ENCODE data around the gene FNDC3A.
A peak's percentile ranks its signal among the peaks of the same experiment; 100 is the strongest.

FNDC3A gene

GRCh38 chr13:49098198-49098597, 122.5 kb downstream of the FNDC3A start:
- DNase-seq (ENCODE audit: extremely low read depth, insufficient read length), result no peak
- Histone ChIP-seq H3K27me3 (replicated peaks; ENCODE audit: control insufficient read depth, insufficient read depth, low read length) (no peaks in the 10 kb centered on the region), H3K36me3 (ENCODE audit: control insufficient read depth, insufficient read depth, low read length) (no peaks in the 10 kb centered on the region), H3K4me3 (replicated peaks; ENCODE audit: low read depth, low read length) (no peak overlapping the region)
- TF ChIP-seq CTCF (IDR thresholded peaks at IDR 0.05; ENCODE audit: insufficient read depth, low read length, poor library complexity, severe bottlenecking), result no peak

DNA sequence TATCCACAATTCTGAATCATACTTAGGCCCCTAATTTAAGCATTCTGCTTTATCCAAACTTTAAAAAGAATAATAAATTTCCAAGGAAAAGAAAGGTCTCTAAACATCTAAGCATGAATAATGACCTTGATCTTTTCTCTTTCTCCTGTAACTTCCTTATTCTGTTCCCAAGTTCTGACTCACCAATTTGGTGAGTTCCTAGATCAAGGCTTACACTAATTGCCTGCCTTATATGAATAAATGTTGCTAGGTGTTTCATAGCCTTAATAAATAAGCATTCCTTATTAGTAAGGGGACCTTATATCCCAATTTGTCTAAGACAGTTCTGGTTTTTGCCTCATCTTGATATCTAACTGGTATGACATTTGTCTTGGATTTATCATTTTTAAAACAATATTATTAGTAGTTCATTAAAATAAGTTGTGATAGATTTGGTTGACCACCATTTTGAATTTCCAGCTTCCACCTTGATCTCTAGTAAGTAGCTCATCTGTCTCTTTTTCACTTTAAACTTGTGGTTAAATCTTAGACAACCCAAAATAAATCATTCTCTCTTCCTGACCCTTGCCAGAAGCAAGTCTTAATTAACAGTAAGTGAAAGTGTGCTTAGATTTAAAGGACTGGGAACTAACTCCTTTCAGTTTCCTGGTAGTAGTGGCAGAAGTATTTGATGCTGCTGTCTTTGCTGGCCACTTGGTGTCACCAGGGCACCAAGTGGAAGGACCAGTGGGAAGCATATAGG, 123.2 kb downstream of the FNDC3A start:
- peak; percentile 39 for TF ChIP-seq CTCF (IDR thresholded peaks at IDR 0.05; ENCODE audit: insufficient read depth, low read length, poor library complexity, severe bottlenecking)
- DNase-seq (ENCODE audit: extremely low read depth, insufficient read length), result peak; percentile 28
- no peak overlapping the region for H3K4me3 ChIP-seq (replicated peaks; ENCODE audit: low read depth, low read length)
- H3K27me3 ChIP-seq (replicated peaks; ENCODE audit: control insufficient read depth, insufficient read depth, low read length), result no peaks in the 10 kb centered on the region
- no peaks in the 10 kb centered on the region for H3K36me3 ChIP-seq (ENCODE audit: control insufficient read depth, insufficient read depth, low read length)

- Histone ChIP-seq H3K27me3 (replicated peaks; ENCODE audit: control insufficient read depth, insufficient read depth, low read length) (no peaks in the 10 kb centered on the region), H3K36me3 (ENCODE audit: control insufficient read depth, insufficient read depth, low read length) (no peaks in the 10 kb centered on the region), H3K4me3 (replicated peaks; ENCODE audit: low read depth, low read length) (no peak overlapping the region)
- TF ChIP-seq CTCF (IDR thresholded peaks at IDR 0.05; ENCODE audit: insufficient read depth, low read length, poor library complexity, severe bottlenecking), result no peak
- DNase-seq (ENCODE audit: extremely low read depth, insufficient read length), result no peak
Observed at GRCh38 chr13:49099513-49099877, 123.8 kb downstream of the FNDC3A start.

DNA sequence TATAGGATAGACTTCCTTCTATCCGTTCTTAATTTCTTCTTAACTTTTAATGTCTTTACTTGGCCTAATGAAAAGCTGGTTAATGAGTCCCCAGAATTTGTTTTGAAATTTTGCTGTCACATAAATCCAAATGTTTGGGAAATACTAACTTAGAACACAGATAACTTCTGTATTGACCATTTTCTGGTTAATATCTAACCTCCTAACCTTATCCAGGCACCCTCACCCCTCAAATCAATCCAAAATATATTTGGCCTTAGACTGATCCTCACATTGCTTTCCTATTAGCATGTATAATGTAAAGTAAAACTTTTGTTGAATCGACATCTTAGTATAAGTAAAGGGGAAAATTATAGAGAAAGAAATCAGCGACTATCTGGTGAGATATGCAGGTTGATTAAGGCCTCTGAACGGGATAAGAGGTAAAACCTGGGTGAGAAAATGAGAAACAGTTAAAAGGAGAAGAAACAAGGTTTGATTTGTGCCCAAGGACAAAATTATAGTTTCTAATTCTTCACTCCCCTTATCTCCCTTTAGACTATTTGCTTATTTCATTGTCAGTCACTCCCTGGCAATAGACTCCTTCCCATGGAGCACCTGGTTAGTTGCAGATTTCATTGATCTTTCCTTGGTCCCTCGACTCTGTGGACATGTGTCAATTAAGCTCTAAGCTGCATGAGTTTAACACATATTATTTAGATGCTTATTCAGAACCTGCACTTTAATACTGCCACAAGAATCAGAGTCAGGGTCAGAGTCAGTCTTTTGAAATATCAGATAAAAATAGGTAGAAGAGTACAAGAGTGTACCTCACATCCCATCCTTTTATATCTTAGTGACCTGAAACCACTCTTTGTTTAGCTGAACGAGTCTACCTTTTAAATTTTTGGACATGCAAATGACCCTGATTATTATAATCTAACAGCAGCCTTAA, 125.2 kb downstream of the FNDC3A start:
- Histone ChIP-seq H3K36me3 (ENCODE audit: control insufficient read depth, insufficient read depth, low read length) (no peaks in the 10 kb centered on the region), H3K4me3 (replicated peaks; ENCODE audit: low read depth, low read length) (no peak overlapping the region), H3K27me3 (replicated peaks; ENCODE audit: control insufficient read depth, insufficient read depth, low read length) (no peaks in the 10 kb centered on the region)
- TF ChIP-seq CTCF (IDR thresholded peaks at IDR 0.05; ENCODE audit: insufficient read depth, low read length, poor library complexity, severe bottlenecking), result no peak
- no peak for DNase-seq (ENCODE audit: extremely low read depth, insufficient read length)

DNA sequence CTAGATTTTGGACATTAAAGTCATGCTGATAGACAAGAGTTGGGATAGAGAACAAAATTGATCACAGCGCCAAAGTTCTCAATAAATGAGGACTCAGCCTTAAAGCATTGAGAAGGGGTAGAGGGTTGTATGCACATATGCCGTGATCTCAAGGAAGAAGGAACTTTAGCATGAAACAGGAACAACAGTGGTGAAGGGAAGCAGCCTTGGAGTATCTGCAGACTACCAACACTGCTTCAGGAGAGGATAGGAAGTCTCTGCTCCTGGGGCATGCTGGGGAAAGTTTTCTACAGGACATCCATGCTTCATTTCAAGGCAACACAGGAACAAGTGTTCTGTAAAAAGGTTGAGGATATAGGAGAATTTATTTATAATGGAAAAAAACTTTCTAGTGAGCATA, 132.5 kb downstream of the FNDC3A start:
- H3K36me3 ChIP-seq (ENCODE audit: control insufficient read depth, insufficient read depth, low read length), result no peaks in the 10 kb centered on the region
- no peak for DNase-seq (ENCODE audit: extremely low read depth, insufficient read length)
- no peak for TF ChIP-seq CTCF (IDR thresholded peaks at IDR 0.05; ENCODE audit: insufficient read depth, low read length, poor library complexity, severe bottlenecking)
- no peaks in the 10 kb centered on the region for H3K27me3 ChIP-seq (replicated peaks; ENCODE audit: control insufficient read depth, insufficient read depth, low read length)
- H3K4me3 ChIP-seq (replicated peaks; ENCODE audit: low read depth, low read length), result no peak overlapping the region

All from GM06990 (cell line).